Activated CD8-positive, alpha-beta T cell treated with anti-CD3 and anti-CD28 coated beads, Interleukin-2, amount 10 ng/mL, durations not matched to agents 7 days and 5 days (primary cell): Measurements from ENCODE around the gene CADM1. TPM values are rescaled to one million over a fixed set of nuclear protein-coding genes. Genes with fewer than 3 reads are reported as not detected.

Source experiments
- ATAC-seq: fragments of 150-1000 bp; cut with Tn5 transposase; one replicate; pipeline ENCODE4 v1.10.0; 2021; ENCODE audit warnings: moderate library complexity
- CTCF ChIA-PET: fragments of 350-600 bp; sonication (Branson Sonifier 250); formaldehyde crosslinking; loops from one replicate; lab custom pipeline; 2021; ENCODE audit warnings: antibody characterized with exemption; lab: Charles Lee
- POLR2A ChIA-PET: fragments of 350-600 bp; sonication (Branson Sonifier 250); formaldehyde crosslinking; loops from one replicate; lab custom pipeline; 2021; ENCODE audit warnings: antibody characterized with exemption; lab: Charles Lee
- DNase-seq: peaks from one replicate; pipeline ENCODE4 v3.0.0-alpha.2; 2020
- H3K27ac Mint-ChIP-seq: one replicate; pipeline ENCODE4 v1.8.0; 2021; ENCODE audit warnings: mild to moderate bottlenecking, mixed read lengths
- H3K27me3 Mint-ChIP-seq: one replicate; pipeline ENCODE4 v1.8.0; 2021; ENCODE audit warnings: low read depth, mixed read lengths
- H3K36me3 Mint-ChIP-seq: one replicate; pipeline ENCODE4 v1.8.0; 2021; ENCODE audit warnings: low read depth, mixed read lengths
- H3K4me1 Mint-ChIP-seq: one replicate; pipeline ENCODE4 v1.8.0; 2021; ENCODE audit warnings: low read depth, mixed read lengths
- H3K4me3 Mint-ChIP-seq: one replicate; pipeline ENCODE4 v1.8.0; 2021; ENCODE audit warnings: mild to moderate bottlenecking, mixed read lengths
- H3K9me3 Mint-ChIP-seq: one replicate; pipeline ENCODE4 v1.8.0; 2022; ENCODE audit warnings: mixed read lengths; ENCODE audit not compliant: insufficient read depth
- total RNA-seq, 2 experiments: library from RNA; stranded (reverse); gene quantifications; one replicate each; pipeline ENCODE4 v1.2.3, GENCODE V29; 2021

CADM1 gene
- total RNA-seq, 2 experiments from 2014 or later: 0.31 to 0.74 TPM

DNA sequence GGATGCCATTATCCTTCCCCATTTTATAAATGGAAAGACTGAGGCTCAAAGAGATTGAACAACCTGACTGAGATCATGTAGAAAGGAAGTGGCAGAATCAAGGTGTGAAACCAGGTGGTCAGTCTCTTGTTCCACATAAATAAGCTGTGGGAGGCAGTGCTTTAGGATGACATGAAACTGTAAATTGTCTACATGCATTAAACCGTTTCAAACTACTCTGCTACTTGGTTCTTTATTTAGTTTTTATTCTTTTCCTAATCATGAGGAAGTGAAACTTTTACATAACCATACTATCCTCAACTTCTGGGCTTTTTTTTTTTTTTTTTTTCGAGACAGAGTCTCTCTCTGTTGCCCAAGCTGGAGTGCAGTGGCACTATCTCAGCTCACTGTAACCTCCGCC, 34.9 kb downstream of the CADM1 start:
- no peaks in the 10 kb centered on the region for H3K4me1 Mint-ChIP-seq
- no peak for ATAC-seq
- H3K36me3 Mint-ChIP-seq: no peaks in the 10 kb centered on the region
- no peaks in the 10 kb centered on the region for H3K9me3 Mint-ChIP-seq
- H3K27me3 Mint-ChIP-seq: no peaks in the 10 kb centered on the region
- no peak for DNase-seq
- POLR2A ChIA-PET: no interaction called here
- no peak overlapping the region for H3K4me3 Mint-ChIP-seq
- H3K27ac Mint-ChIP-seq: no peak overlapping the region
- CTCF ChIA-PET: no interaction called here

DNA sequence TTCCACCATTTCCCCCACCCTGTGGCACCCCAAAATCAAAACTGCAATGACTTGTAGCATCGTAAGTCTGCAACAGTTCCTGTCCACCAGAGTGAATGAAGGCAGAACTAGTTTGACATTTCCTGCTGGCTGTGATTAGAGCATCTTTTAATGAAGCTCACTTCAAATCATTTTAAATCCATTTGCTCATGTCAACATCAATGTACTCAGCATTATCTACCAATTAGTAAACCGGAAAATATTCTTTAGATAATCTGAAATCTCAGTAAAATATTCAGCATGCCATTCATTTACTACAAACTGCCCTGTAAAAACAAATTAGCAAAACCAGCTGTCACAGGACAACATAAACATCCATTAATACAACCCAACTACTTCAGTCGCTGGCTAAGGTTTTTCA, 38.1 kb downstream of the CADM1 start:
- no peaks in the 10 kb centered on the region for H3K27me3 Mint-ChIP-seq
- no peak overlapping the region for H3K27ac Mint-ChIP-seq
- DNase-seq (no peak), ATAC-seq (no peak)
- H3K4me3 Mint-ChIP-seq: no peak overlapping the region
- no peaks in the 10 kb centered on the region for H3K4me1 Mint-ChIP-seq
- CTCF ChIA-PET: no interaction called here
- no peaks in the 10 kb centered on the region for H3K36me3 Mint-ChIP-seq
- POLR2A ChIA-PET: no interaction called here
- H3K9me3 Mint-ChIP-seq: no peaks in the 10 kb centered on the region

DNA sequence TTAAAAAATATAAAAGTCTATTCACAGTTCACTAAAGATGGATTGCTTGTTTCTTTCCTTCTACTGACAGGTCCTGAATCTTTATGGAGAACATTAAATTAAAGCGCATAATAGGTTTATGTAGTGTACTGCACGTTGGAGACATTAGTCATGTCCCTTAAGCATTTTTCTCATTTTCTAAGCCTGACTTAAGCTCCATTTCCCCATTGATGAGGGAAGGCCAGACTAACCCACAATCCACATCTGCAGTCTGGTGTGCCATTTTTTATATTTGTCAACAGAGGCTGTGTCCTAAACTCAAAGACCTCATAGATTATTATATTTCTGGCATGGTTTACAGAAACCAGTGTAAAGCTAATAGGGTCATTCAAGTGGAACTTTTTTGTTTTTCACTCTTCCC, 39.9 kb downstream of the CADM1 start:
- ATAC-seq: no peak
- DNase-seq: no peak
- Mint-ChIP-seq H3K36me3 (no peaks in the 10 kb centered on the region), H3K27ac (no peak overlapping the region), H3K4me1 (no peaks in the 10 kb centered on the region), H3K4me3 (no peak overlapping the region), H3K9me3 (no peaks in the 10 kb centered on the region), H3K27me3 (no peaks in the 10 kb centered on the region)
- ChIA-PET POLR2A (no interaction called here), CTCF (interaction anchor here (1.0 kb wide), 1 partner anchor 37 kb away, joined by 3 read pairs; no protein-coding TSS in a partner anchor)

DNA sequence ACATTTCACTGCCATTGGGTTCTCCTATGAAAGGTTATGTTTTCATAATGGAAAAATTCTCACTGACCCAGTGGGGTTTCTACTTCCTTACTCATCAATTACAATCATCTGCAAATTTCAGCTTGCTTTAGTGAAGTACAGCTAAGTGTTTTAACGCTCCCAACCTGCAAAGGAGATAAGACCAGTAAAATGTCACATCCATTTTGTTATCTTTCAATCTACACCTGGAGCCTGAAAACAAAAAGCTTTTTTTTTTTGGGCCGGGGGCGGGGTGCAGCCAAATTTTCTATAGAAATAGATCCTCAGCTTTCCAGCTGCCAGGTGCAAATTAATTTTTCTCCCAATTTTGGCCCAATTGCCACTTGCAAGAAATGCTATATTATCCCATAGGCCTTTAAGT, 40.6 kb downstream of the CADM1 start:
- DNase-seq (no peak), ATAC-seq (no peak)
- Mint-ChIP-seq H3K27me3 (no peaks in the 10 kb centered on the region), H3K9me3 (no peaks in the 10 kb centered on the region), H3K4me1 (no peaks in the 10 kb centered on the region), H3K4me3 (no peak overlapping the region), H3K27ac (no peak overlapping the region), H3K36me3 (no peaks in the 10 kb centered on the region)
- CTCF ChIA-PET: no interaction called here
- POLR2A ChIA-PET: no interaction called here

DNA sequence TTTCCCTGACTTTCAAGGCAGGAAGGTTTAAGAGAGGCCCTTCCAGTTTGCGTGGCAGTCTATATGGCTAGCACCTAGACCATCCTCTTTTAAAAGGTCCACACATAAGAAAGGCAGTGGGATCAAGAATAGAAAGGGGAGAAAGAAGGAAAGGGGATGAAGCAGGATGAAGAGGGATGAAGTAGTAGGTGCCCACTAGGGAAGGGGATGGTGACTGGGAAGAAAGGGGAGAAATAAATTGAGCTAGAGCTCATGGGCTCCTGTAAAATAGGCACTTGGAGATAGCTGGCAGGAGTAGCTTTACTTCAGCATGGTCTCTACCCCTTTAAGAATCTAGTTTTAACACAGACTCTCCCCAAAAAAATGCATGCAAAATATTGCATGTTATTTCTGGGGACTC, 41.5 kb downstream of the CADM1 start:
- Mint-ChIP-seq H3K9me3 (no peaks in the 10 kb centered on the region), H3K27ac (no peak overlapping the region), H3K4me1 (no peaks in the 10 kb centered on the region), H3K36me3 (no peaks in the 10 kb centered on the region), H3K4me3 (no peak overlapping the region), H3K27me3 (no peaks in the 10 kb centered on the region)
- DNase-seq (no peak), ATAC-seq (no peak)
- CTCF ChIA-PET: no interaction called here
- POLR2A ChIA-PET: no interaction called here

DNA sequence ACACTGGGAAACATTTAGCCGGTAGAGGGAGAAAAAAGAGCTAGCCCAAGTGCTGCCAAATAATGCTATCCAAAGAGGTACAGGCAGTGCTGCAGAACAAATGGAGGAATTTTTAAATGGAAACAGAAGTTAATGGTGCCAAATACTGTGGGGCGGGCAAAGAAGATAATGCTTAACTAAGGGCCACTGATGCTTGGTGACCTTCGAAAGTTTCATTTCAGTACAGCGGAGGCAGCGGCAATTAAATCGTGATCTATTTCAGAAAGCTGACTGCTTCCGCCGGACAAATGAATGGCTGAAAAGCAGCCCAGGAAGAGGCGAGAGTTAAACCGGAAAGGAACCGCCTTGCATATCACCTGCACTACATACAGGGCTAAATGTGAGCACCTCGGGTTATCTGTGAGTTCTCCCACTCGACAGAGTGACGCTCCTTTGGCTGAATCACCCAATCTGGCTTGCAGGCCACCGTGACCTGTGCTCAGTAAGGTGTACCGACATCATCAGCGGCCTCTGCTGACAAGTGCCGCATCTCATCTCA, 42.1 kb downstream of the CADM1 start:
- no peak for ATAC-seq
- Mint-ChIP-seq H3K4me1 (no peaks in the 10 kb centered on the region), H3K9me3 (no peaks in the 10 kb centered on the region), H3K27me3 (no peaks in the 10 kb centered on the region), H3K27ac (no peak overlapping the region), H3K36me3 (no peaks in the 10 kb centered on the region), H3K4me3 (no peak overlapping the region)
- POLR2A ChIA-PET: no interaction called here
- no peak for DNase-seq
- CTCF ChIA-PET: no interaction called here

DNA sequence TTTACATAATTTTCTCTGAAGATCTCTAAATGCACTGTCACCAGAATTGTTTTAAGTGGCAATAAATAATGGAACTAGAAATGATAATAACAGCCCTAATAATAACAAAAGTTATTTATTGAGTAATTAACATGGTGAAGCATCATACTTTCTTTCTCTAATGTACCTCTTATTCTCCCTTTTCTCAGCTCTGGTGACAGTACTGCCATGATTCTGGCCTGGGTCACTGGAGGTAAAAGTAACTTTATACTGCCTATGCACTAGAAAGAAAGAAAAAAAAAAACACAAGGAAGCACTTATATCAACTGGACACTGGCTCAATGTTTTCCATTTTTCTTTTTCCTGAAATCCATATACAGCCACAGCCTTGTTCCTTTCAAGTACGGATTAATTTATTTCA, 43.7 kb downstream of the CADM1 start:
- DNase-seq: no peak
- CTCF ChIA-PET: no interaction called here
- H3K4me1 Mint-ChIP-seq: no peaks in the 10 kb centered on the region
- no peaks in the 10 kb centered on the region for H3K36me3 Mint-ChIP-seq
- no peaks in the 10 kb centered on the region for H3K9me3 Mint-ChIP-seq
- POLR2A ChIA-PET: no interaction called here
- H3K4me3 Mint-ChIP-seq: no peak overlapping the region
- no peak for ATAC-seq
- H3K27me3 Mint-ChIP-seq: no peaks in the 10 kb centered on the region
- no peak overlapping the region for H3K27ac Mint-ChIP-seq

DNA sequence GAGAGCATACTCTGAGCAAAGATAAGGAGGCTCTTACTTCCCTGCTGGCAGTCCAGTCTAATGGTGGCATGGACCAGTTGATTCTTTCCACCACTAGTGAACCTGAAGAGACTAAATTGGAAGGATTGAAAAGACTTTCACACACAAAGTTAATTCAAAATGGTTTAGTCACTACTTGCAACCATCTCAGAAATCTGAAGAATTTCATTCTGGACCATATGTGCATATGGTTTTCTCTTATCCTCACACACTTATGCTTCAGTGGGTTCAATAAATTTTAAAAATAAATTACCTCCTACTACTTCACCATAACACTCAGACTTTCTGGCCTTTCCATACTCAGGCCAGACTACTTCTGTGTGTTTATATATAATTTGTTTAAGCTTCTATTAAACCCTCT, 44.7 kb downstream of the CADM1 start:
- H3K4me1 Mint-ChIP-seq: no peaks in the 10 kb centered on the region
- ChIA-PET CTCF (no interaction called here), POLR2A (no interaction called here)
- no peak overlapping the region for H3K27ac Mint-ChIP-seq
- H3K27me3 Mint-ChIP-seq: no peaks in the 10 kb centered on the region
- H3K36me3 Mint-ChIP-seq: no peaks in the 10 kb centered on the region
- no peaks in the 10 kb centered on the region for H3K9me3 Mint-ChIP-seq
- ATAC-seq: no peak
- DNase-seq: no peak
- H3K4me3 Mint-ChIP-seq: no peak overlapping the region

DNA sequence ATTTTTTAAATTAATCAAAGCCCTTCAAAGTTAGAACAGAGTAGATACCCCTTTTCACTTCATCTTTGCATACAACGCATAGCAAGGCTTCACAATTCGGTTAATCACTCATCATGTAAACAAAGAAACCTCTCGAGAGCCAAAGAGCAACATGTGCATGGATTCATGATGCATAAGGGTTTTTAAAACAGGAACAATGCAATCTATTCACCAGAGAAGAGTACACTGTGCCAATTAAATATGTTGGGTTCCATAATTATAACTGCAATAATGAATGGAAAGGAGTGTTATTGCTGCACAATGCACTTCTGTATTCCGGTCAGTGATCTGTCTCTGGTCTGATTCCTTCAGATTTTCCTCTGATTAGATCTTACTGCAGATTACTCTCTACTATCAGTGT, 45.3 kb downstream of the CADM1 start:
- Mint-ChIP-seq H3K27me3 (no peaks in the 10 kb centered on the region), H3K4me1 (no peaks in the 10 kb centered on the region), H3K27ac (no peak overlapping the region), H3K36me3 (no peaks in the 10 kb centered on the region), H3K9me3 (no peaks in the 10 kb centered on the region), H3K4me3 (no peak overlapping the region)
- ChIA-PET POLR2A (no interaction called here), CTCF (no interaction called here)
- DNase-seq (no peak), ATAC-seq (no peak)

DNA sequence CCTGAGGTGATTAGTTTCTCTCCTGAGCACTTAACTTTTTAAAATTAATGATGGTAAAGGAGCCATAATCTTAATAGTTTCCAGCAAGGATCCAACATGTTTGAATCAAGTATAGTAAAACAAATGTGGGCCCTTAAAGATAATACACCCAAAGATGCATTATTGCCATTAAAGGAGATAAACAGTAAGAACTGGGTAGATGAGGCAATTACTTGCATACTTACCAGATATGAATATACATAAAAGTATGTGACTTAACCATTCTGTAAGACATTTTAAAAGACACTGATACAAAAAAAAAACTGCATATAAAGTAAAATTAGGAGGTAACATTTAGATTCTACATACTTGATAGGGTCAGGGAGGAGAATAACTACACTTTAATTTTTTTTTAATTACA, 48.2 kb downstream of the CADM1 start:
- Mint-ChIP-seq H3K27me3 (no peaks in the 10 kb centered on the region), H3K9me3 (no peaks in the 10 kb centered on the region), H3K4me3 (no peak overlapping the region), H3K36me3 (no peaks in the 10 kb centered on the region), H3K27ac (no peak overlapping the region), H3K4me1 (no peaks in the 10 kb centered on the region)
- POLR2A ChIA-PET: no interaction called here
- CTCF ChIA-PET: no interaction called here
- no peak for DNase-seq
- no peak for ATAC-seq

DNA sequence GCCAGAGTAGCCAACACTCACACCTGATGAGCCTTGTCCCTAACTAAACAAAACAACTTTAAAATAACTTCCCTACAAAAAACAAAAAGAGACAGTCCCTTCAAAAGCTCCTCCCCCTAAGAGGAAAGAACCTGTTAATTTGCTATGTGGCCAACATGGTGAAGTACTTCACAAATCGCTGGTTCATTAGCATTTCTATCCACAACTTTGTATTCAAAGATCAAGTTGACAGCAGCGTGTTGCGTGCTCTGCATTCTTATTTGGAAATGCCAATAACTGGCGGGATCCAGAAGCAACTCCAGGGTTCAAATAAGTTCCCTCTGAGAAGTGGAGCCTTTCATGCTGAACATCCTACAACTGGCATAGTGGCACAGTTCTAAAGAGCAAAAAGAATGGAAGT, 48.6 kb downstream of the CADM1 start:
- no peaks in the 10 kb centered on the region for H3K9me3 Mint-ChIP-seq
- ChIA-PET POLR2A (no interaction called here), CTCF (no interaction called here)
- no peak overlapping the region for H3K27ac Mint-ChIP-seq
- H3K4me1 Mint-ChIP-seq: no peaks in the 10 kb centered on the region
- DNase-seq (no peak), ATAC-seq (no peak)
- H3K36me3 Mint-ChIP-seq: no peaks in the 10 kb centered on the region
- no peaks in the 10 kb centered on the region for H3K27me3 Mint-ChIP-seq
- H3K4me3 Mint-ChIP-seq: no peak overlapping the region

DNA sequence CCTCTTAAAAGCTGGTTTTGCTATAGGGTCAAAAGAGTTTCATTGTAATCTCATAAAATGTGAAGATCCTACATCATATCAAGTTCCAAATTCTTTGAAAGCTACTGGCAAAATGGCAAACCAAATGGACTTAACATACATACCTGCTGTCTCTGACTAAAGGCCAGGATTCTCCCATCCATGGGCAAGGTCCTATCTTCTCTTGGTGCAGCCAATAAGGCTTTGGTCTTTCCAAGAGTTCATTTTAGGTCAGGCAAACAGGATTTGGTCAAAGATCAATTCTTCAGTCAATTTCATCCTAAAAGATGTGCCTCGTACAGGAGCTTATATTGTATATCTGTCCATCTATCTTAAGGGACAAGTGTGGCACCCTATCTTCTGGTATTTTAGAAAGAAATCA, 49.7 kb downstream of the CADM1 start:
- H3K27me3 Mint-ChIP-seq: no peaks in the 10 kb centered on the region
- H3K4me3 Mint-ChIP-seq: no peak overlapping the region
- DNase-seq: no peak
- no peaks in the 10 kb centered on the region for H3K4me1 Mint-ChIP-seq
- POLR2A ChIA-PET: interaction anchor here (0.7 kb wide), 1 partner anchor 311 kb away, joined by 3 read pairs; no protein-coding TSS in a partner anchor
- no peak overlapping the region for H3K27ac Mint-ChIP-seq
- CTCF ChIA-PET: no interaction called here
- no peaks in the 10 kb centered on the region for H3K36me3 Mint-ChIP-seq
- no peak for ATAC-seq
- H3K9me3 Mint-ChIP-seq: no peaks in the 10 kb centered on the region
